GM12801 (cell line): ENCODE results near the gene OSBPL7.

Source experiments
- TF ChIP-seq, protein P1 (sequence below): IDR thresholded peaks from one replicate; pipeline ENCODE4 v1.5.1; 2011; ENCODE audit warnings: control low read depth; ENCODE audit not compliant: insufficient read length; ENCODE audit errors: extremely low read depth

Gene OSBPL7

DNA sequence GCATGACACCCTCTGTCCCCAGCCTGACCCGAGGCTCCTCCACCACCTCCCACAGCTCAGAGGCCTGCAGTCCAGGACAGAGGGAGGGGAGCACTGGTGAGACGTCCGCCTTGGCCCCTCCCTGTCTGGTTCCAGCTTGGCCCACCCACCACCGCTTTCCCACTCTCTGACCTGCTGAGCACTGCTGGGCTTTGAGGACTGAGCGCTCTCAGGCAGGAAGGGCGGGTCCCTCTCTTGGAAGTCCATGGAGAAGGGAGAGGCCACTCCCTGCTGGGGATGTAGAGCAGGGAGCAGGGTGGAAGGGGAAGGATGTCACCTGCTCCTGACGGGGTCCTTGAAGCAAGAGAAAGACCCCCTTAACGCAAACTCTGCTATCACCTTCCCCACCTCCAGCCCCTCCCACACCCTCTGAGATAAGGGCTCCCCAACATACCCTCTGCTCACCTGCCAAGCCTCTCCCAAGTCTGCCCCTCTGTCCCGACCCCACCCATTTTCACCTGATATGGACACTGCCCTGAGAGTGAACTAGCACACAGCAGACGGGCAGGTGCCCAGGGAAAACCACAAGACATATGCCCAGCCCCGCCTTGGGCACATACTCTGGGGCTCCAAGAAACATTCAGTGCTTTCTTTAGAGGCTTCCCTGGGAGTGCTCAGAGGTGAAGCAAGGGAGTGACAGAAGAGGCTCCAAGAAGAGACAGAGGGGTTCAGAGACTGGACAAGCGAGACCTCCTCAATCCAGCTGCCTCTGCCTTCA is 1.4 kb downstream of the OSBPL7 start:
- TF ChIP-seq, protein P1, sequence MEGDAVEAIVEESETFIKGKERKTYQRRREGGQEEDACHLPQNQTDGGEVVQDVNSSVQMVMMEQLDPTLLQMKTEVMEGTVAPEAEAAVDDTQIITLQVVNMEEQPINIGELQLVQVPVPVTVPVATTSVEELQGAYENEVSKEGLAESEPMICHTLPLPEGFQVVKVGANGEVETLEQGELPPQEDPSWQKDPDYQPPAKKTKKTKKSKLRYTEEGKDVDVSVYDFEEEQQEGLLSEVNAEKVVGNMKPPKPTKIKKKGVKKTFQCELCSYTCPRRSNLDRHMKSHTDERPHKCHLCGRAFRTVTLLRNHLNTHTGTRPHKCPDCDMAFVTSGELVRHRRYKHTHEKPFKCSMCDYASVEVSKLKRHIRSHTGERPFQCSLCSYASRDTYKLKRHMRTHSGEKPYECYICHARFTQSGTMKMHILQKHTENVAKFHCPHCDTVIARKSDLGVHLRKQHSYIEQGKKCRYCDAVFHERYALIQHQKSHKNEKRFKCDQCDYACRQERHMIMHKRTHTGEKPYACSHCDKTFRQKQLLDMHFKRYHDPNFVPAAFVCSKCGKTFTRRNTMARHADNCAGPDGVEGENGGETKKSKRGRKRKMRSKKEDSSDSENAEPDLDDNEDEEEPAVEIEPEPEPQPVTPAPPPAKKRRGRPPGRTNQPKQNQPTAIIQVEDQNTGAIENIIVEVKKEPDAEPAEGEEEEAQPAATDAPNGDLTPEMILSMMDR: no peak

DNA sequence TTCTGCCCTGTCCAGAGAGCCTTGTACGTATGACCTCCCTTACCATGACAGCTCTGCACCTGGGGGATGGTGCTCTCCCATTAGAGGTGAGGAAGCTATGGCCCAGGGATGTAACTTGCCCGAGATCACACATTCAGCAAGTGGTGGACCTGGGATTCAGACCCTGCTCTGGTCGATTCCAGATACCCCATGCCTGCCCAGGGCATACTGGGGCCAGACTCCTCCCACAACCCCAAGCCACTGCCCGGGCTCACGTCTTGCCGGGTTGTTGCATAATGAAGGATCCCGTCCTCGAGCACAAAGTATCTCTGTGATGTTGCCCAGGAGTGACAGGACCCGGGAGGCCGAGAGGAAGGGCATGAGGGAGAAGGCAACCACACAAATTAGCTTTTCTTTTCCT is 2.1 kb downstream of the OSBPL7 start:
- TF ChIP-seq, protein P1: no peak

DNA sequence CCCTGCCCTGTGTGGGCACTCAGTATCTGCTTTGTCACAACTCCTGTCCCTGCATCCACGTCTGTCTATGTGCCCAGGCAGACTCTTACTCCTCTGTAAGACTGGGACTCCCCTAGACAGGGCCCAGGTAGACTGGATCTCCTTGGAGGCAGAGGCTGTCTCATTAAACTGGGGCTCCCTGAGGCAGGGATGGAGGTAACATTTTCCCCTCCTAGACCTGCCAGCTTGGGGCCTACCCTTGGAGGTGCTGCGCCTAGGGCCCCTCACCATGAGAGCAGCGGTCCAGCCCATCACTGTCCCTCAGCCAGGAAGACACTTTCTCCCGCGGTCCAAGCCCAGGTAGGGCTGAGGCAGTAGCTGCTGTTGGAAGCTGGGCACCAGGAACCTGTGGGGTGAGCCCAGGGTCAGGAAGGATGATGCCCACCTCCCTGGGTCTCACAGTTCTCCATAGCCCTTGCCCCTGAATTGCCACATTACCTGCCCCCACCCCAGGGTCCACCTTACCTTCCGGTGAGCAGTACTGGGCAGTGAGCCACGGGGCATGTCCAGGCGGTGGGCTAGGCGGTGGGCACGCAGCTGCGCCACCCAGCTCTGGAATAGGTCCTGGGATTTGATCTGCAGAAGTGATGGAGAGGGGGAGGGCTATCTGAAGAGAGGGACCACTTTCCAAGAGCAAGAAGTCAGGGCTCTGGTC is 3.4 kb downstream of the OSBPL7 start:
- TF ChIP-seq, protein P1: no peak

DNA sequence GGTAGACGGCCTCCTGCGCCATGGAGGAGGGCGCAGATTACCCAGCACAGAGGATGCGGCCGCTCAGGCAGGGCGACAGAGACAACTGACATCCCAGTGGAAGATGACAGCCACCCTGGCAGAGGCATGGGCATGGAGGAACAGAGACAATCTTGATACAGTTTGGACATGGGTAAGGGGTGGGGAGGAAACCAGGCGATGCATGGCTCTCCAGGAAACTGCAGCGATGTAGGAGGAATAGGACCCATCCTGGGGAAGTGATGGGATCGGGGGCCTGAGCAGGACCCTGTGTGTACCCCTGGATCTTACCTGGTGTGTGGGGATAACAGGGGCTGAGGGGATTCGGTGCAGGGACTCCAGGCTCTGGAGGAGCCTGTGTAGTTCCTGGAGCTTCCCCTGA is 4.6 kb downstream of the OSBPL7 start:
- TF ChIP-seq, protein P1: no peak

DNA sequence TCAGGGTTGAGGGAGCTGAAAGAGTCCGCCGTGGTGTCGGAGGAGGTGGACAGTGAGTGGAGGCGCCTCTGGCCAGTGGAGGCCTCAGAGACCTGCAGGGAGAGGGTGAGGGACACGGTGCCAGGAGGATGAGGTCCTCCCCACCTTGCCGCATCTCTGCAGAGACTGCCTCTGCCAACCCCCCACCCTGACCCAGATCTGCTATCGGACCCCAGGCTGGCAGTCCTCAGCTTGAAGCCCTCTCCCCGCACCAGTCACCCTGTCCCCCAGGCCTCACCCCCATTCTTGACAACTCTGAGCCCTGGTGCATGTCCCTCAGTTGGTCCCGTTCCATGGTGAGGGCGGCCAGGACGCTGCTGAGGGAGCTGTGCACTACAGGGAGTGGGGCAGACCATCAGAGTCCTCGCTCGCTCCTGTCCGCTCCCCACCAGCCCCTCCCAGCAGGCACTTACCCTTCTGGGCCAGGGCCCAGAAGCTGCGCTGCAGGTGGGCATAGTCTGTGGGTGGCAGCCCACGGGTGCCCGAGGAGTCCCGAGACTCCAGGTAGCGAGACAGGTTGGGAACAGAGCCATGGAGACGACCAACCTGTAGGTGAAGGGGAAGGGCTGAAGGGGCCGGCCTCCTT is 5.4 kb downstream of the OSBPL7 start:
- TF ChIP-seq, protein P1: no peak

DNA sequence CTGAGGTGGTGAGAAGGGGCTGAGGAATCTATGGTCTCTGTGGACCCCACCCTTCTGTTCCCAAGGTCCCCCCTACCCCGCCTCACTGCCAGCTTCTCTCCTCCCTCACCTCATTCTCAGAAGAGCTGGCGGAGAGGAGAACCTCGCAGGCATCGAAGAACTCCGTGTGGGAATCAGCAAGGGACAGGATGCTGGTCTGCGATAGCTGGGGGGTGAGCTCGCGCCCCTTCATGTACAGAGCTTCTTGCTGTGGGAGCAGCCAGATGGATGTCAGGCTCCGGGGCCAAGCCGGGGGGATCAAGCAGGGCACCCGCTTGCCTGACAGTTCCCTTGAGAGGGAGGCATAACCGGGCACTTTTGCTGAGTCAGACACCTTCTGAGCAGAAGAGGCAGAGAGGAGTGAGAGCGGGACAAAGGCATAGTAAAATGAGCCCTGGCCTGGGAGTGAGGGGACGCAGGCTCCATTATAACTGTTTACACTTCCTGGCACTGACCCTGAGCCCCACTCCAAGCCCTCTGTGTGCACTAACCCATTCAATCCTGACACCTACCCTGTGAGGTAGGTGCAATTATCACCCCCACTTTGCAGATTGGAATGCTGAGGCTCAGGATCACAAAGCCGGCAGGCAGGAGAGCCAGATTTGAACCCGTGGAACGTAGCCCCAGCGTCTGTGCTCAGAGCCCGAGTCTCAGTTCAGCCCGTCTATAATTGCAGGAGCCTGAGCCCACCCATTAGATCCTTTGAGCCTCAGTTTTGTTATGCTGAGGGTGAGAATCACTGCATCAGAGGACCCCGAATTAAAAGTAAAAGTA is 6.3 kb downstream of the OSBPL7 start:
- TF ChIP-seq, protein P1: no peak
